Thyroid gland (tissue), 4 donors: ENCODE measurements around the gene ELP2. TPM values are rescaled to one million over a fixed set of nuclear protein-coding genes. Genes with fewer than 3 reads are reported as not detected.
"Not testable (repeated sequence)": the region's sequence is repeated elsewhere in the genome, so short reads cannot be mapped to it uniquely, and the experiment has no call there.

ENCODE experiments used
- DNase-seq, 2 donors: peaks; one replicate each; pipeline ENCODE4 v3.0.0-alpha.2; 2019
- H3K27ac ChIP-seq, 3 donors: fragments of 200-600 bp; sonication (generic); 1 replicate in 2 of 3; 2 replicates in 1 of 3; pipeline ENCODE4 v1.5.1; 2016 to 2019; ENCODE audit warnings: mild to moderate bottlenecking in 1 of 3, moderate library complexity in 1 of 3
- H3K27me3 ChIP-seq: fragments of 200-600 bp; sonication (generic); one replicate; pipeline ENCODE4 v1.5.1; 2019
- H3K36me3 ChIP-seq, 2 donors: fragments of 200-600 bp; sonication (generic); one replicate each; pipeline ENCODE4 v1.5.1; 2016 to 2019
- H3K4me1 ChIP-seq, 2 donors: fragments of 200-600 bp; sonication (generic); one replicate each; pipeline ENCODE4 v1.5.1; 2017 to 2019
- H3K4me3 ChIP-seq, 3 donors: fragments of 200-600 bp; sonication (generic); replicated peaks in 1 of 3; 1 replicate in 2 of 3; 2 replicates in 1 of 3; pipeline ENCODE4 v1.5.1; 2016; ENCODE audit warnings: mild to moderate bottlenecking in 1 of 3
- H3K9me3 ChIP-seq: fragments of 200-600 bp; sonication (generic); one replicate; pipeline ENCODE4 v1.5.1; 2017
- POLR2A ChIP-seq, 2 donors: fragments of 450-650 bp; IDR thresholded peaks; one replicate each; pipeline ENCODE4 v1.6.1; 2017; ENCODE audit warnings: antibody characterized with exemption in 2 of 2, mild to moderate bottlenecking in 2 of 2, moderate library complexity in 1 of 2
- WGBS, 2 donors: methylation state at CpG; one replicate each; pipeline ENCODE4 v1.1.5; 2017; 5-methylcytosine and 5-hydroxymethylcytosine counted together
- intact Hi-C: fragments of 100-400 bp; cut with DNase I; formaldehyde crosslinking; loops from one replicate; pipeline ENCODE4 v1.15.1; 2023
- total RNA-seq, 4 donors: library from RNA; depleted of rRNA; stranded (reverse); fragments of >200 nt; gene quantifications; one replicate each; pipeline ENCODE4 v1.2.3, GENCODE V29; 2016
- TF ChIP-seq, protein P1 (sequence below), 6 experiments: fragments of 200-600 bp in 3 of 6; fragments of 450-650 bp in 3 of 6; sonication (generic) in 3 of 6; IDR thresholded peaks; one replicate each; pipeline ENCODE4 v1.5.1; 2016 to 2019; ENCODE audit warnings: antibody characterized with exemption in 6 of 6, mild to moderate bottlenecking in 2 of 6, inconsistent platforms in 1 of 6, moderate library complexity in 1 of 6

ELP2 gene
- total RNA-seq, 4 donors from 2014 or later = 50.5 to 93.2 (median 61.4) TPM

DNA sequence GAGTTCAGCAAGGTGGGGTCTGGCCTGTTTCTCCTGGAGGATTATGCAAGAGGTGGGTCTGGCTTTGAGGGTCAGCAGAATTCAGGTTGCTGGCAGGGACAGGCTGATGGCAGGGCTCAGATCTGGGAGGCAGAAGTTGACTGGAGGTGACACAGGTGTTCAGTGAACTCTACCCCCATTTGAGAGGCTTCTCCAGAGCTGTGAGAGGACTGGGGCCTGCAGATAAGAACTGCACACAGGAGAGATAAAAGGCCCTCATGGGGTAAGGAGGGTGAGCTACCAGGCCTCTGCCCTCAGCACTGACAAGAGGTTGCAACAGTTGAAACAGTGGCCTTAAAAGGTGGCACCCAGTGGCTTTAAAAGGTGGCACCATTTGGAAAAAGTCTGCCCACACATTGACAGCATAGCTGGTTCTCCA is 70.7 kb downstream of the ELP2 start:
- intact Hi-C loops = no loop called here
- TF ChIP-seq POLR2A (IDR thresholded peaks at IDR 0.05) = no peak
- TF ChIP-seq, protein P1, sequence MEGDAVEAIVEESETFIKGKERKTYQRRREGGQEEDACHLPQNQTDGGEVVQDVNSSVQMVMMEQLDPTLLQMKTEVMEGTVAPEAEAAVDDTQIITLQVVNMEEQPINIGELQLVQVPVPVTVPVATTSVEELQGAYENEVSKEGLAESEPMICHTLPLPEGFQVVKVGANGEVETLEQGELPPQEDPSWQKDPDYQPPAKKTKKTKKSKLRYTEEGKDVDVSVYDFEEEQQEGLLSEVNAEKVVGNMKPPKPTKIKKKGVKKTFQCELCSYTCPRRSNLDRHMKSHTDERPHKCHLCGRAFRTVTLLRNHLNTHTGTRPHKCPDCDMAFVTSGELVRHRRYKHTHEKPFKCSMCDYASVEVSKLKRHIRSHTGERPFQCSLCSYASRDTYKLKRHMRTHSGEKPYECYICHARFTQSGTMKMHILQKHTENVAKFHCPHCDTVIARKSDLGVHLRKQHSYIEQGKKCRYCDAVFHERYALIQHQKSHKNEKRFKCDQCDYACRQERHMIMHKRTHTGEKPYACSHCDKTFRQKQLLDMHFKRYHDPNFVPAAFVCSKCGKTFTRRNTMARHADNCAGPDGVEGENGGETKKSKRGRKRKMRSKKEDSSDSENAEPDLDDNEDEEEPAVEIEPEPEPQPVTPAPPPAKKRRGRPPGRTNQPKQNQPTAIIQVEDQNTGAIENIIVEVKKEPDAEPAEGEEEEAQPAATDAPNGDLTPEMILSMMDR (IDR thresholded peaks at IDR 0.05) = no peak
- Histone ChIP-seq H3K27me3 (no peaks in the 10 kb centered on the region), H3K4me1 (no peaks in the 10 kb centered on the region), H3K9me3 (no peaks in the 10 kb centered on the region), H3K4me3 (no peak overlapping the region), H3K27ac (no peak overlapping the region), H3K36me3 (no peaks in the 10 kb centered on the region)
- DNase-seq = no peak

DNA sequence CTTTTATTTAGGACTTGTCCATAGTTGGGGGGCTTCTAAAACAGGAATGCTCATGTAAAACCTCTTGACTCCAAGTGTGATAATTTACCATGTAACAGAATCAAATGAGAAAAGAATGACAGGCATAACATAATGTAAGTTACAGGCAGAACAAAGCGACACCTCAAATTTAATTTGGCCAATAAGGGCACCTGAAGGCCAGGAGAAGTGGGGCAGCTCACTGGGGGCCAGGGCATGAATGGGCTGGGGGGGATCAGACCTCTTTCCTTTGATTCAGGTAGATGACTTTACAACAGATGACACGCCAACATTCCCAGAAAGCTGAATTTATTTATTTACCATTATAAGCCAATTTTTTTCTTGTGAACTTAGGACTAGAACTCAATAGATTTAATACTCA is 72.1 kb downstream of the ELP2 start:
- no peaks in the 10 kb centered on the region for H3K4me1 ChIP-seq
- 94 to 99% methylated on average over 2 of the region's 2 CpGs for WGBS, 2 donors
- no peaks in the 10 kb centered on the region for H3K36me3 ChIP-seq
- TF ChIP-seq, protein P1 (IDR thresholded peaks at IDR 0.05) = no peak
- no peak for TF ChIP-seq POLR2A (IDR thresholded peaks at IDR 0.05)
- H3K9me3 ChIP-seq = no peaks in the 10 kb centered on the region
- intact Hi-C loops = no loop called here
- DNase-seq = no peak
- no peaks in the 10 kb centered on the region for H3K27me3 ChIP-seq
- no peak overlapping the region for H3K27ac ChIP-seq
- H3K4me3 ChIP-seq = no peak overlapping the region

DNA sequence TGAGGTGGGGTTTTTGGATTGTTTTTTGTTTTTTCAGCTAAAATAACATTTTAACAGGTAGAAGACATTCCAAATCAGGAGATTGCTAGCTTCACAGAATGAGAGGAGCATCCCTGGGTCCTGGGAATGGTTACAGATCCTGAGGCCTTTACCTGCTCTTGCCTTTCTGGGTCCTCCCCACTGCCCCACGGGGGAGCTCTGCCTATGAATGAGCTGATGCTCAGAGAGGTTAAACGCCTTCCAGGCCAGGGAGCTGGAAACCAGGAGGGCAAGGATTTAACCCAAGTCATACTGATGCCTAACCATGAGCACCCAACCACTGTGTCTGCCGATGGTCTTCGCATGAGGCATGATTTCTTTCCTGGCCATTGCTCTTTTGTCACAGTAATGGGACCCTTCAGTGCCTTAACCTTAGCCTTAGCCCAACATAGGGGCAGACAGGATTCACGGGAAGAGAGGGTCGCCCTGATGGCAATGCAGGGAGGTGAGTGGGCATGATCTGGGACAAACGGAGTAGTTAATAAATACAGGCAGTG is 73.7 kb downstream of the ELP2 start:
- Histone ChIP-seq H3K27me3 (no peaks in the 10 kb centered on the region), H3K27ac (no peak overlapping the region), H3K4me3 (no peak overlapping the region), H3K36me3 (no peaks in the 10 kb centered on the region), H3K4me1 (no peaks in the 10 kb centered on the region), H3K9me3 (no peaks in the 10 kb centered on the region)
- 71 to 77% methylated on average over 7 of the region's 7 CpGs for WGBS, 2 donors
- DNase-seq = no peak
- intact Hi-C loops = no loop called here
- TF ChIP-seq, protein P1 (IDR thresholded peaks at IDR 0.05) = no peak
- no peak for TF ChIP-seq POLR2A (IDR thresholded peaks at IDR 0.05)

DNA sequence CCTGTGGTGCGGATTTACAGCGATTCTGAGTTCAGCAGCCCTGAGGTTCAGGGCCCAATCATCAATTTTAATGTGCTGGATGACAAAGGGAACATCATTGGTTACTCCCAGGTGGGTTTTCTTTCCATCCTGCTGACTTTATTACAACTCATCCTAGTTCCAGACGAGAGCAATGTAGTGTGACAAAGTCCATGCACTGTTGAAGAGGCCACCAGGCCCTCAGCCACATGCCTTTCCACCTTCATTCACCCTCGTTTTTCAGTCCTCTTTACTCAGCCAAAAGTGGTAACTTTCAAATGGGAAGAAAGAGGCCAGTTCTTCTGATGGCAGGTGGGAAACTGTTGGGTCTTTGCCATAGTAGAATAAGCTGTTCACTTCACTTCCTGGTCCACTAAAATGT is 75.5 kb downstream of the ELP2 start:
- Histone ChIP-seq H3K27ac (no peak overlapping the region), H3K4me3 (no peak overlapping the region), H3K4me1 (no peaks in the 10 kb centered on the region), H3K36me3 (no peaks in the 10 kb centered on the region), H3K27me3 (no peaks in the 10 kb centered on the region), H3K9me3 (no peaks in the 10 kb centered on the region)
- TF ChIP-seq POLR2A (IDR thresholded peaks at IDR 0.05) = no peak
- TF ChIP-seq, protein P1 (IDR thresholded peaks at IDR 0.05) = no peak
- intact Hi-C loops = no loop called here
- WGBS, 2 donors = 72 to 78% methylated on average over 4 of the region's 4 CpGs
- no peak for DNase-seq

DNA sequence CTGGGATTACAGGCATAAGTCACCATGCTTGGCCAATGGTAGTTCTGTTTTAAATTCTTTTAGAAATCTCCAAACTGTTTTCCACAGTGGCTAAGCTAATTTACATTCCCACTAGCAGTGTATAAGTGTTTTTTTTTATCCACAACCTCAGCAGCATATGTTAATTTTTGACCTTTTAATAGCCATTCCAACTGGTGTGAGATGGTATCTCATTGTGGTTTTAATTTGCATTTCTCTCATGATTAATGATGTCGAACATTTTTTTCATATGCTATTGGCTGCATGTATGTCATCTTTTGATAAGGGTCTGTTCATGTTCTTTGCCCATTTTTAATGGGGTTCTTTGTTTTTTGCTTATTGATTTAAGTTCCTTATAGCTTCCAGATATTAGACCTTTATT is 77.6 kb downstream of the ELP2 start:
- Histone ChIP-seq H3K27me3 (no peaks in the 10 kb centered on the region), H3K4me3 (no peak overlapping the region), H3K9me3 (no peaks in the 10 kb centered on the region), H3K27ac (no peak overlapping the region), H3K36me3 (no peaks in the 10 kb centered on the region), H3K4me1 (peaks cover 0 to under 1% of the 10 kb centered on the region in 2 donors)
- 89 to 93% methylated on average over 1 of the region's 1 CpG for WGBS, 2 donors
- DNase-seq = no peak
- TF ChIP-seq POLR2A (IDR thresholded peaks at IDR 0.05) = no peak
- TF ChIP-seq, protein P1 (IDR thresholded peaks at IDR 0.05) = no peak
- intact Hi-C loops = no loop called here

DNA sequence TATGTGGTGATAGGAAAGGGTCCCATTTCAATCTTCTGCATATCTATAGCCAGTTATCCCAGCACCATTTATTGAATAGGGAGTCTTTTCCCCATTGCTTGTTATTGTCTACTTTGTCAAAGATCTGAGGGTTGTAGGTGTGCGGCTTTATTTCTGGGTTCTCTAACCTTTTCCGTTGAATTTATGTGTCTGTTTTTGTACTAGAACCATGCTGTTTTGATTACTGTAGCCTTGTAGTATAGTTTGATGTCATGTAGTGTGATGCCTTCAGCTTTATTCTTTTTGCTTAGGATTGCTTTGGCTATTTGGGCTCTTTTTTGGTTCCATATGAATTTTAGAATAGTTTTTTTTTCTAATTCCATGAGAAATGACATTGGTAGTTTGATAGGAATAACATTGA is 78.3 kb downstream of the ELP2 start:
- H3K4me1 ChIP-seq, H3K36me3 ChIP-seq, H3K27me3 ChIP-seq, intact Hi-C loops, H3K4me3 ChIP-seq, DNase-seq, H3K27ac ChIP-seq, H3K9me3 ChIP-seq: not testable (repeated sequence)
- 96 to 99% methylated on average over 2 of the region's 2 CpGs for WGBS, 2 donors
